22Rv1 (cell line): ENCODE data around the gene RNU7-1.
A peak's percentile ranks its signal among the peaks of the same experiment; 100 is the strongest.

ENCODE experiments used
- H3K27ac ChIP-seq: fragments of 450-650 bp; 2 replicates; pipeline ENCODE4 v1.5.1; 2017
- CTCF ChIP-seq: fragments of 450-650 bp; IDR thresholded peaks from 2 replicates; pipeline ENCODE4 v1.5.1; 2017; ENCODE audit warnings: mild to moderate bottlenecking
- ZFX ChIP-seq: fragments of 450-650 bp; IDR thresholded peaks from 2 replicates; pipeline ENCODE4 v1.6.1; 2017; ENCODE audit warnings: antibody characterized with exemption, borderline replicate concordance

Gene RNU7-1

GRCh38 chr12:6936636-6937480 is 6.8 kb upstream of the RNU7-1 start:
- no peak for TF ChIP-seq ZFX
- no peak for TF ChIP-seq CTCF
- peak overlapping the region; percentile 100 for H3K27ac ChIP-seq

- H3K27ac ChIP-seq, result peak overlapping the region; percentile 100
- TF ChIP-seq ZFX, result no peak
- peak; percentile 100 for TF ChIP-seq CTCF
Observed at GRCh38 chr12:6937481-6938352, 5.9 kb upstream of the RNU7-1 start.

GRCh38 chr12:6938353-6939190 is 5.0 kb upstream of the RNU7-1 start:
- TF ChIP-seq CTCF, result peak; percentile 78
- TF ChIP-seq ZFX, result no peak
- H3K27ac ChIP-seq, result peak overlapping the region; percentile 100

- TF ChIP-seq CTCF (no peak), ZFX (no peak)
- peak overlapping the region; percentile 100 for H3K27ac ChIP-seq
Observed at GRCh38 chr12:6939191-6939540, 4.5 kb upstream of the RNU7-1 start.

- TF ChIP-seq CTCF (no peak), ZFX (no peak)
- H3K27ac ChIP-seq, result peak overlapping the region; percentile 100
Observed at GRCh38 chr12:6941267-6941666, 2.3 kb upstream of the RNU7-1 start.

- TF ChIP-seq CTCF, result no peak
- no peak for TF ChIP-seq ZFX
- peak overlapping the region; percentile 100 for H3K27ac ChIP-seq
Observed at GRCh38 chr12:6941782-6942181, 1.8 kb upstream of the RNU7-1 start.
